ENCODE results near the gene HOMER2. TPM values are rescaled to one million over a fixed set of nuclear protein-coding genes. Genes with fewer than 3 reads are reported as not detected.

Gene HOMER2
- total and polyA plus RNA-seq, 2 of the 13 experiments (the other 11 are each of a cell fraction or from before 2014, with no cell fraction given): 12.9 to 14.1 TPM

- TF ChIP-seq GLI4 (CRISPR knock-in tag; IDR thresholded peaks at IDR 0.05; ENCODE audit: borderline replicate concordance): no peak
- TF ChIP-seq ZNF557 (CRISPR knock-in tag; IDR thresholded peaks at IDR 0.05): no peak
Measured at GRCh38 chr15:82858932-82859331, 93.6 kb downstream of the HOMER2 start (continued).

- POLR2A ChIA-PET: interaction anchor here (1.3 to 2.4 kb wide), 7 partner anchors 28 to 155 kb away, joined by 3 to 10 read pairs (median 6); partner anchors contain the start of gene C15orf40
- 0 out of 2 replicates have a peak, but pooled peaks have one; percentile 18 for TF ChIP-seq EHMT2 (IDR thresholded peaks at IDR 0.05; ENCODE audit: borderline replicate concordance, low read depth, low read length)
- no peak for TF ChIP-seq HMG20B (CRISPR knock-in tag; conservative IDR thresholded peaks at IDR 0.05)
- TF ChIP-seq PITX1 (CRISPR knock-in tag; IDR thresholded peaks at IDR 0.05): 0 out of 2 replicates have a peak, but pooled peaks have one; percentile 25
- TF ChIP-seq ZNF609 (CRISPR knock-in tag; IDR thresholded peaks at IDR 0.05; ENCODE audit: borderline replicate concordance): 0 out of 2 replicates have a peak, but pooled peaks have one; percentile 41
- TF ChIP-seq HDAC1 (CRISPR knock-in tag; IDR thresholded peaks at IDR 0.05): peak; percentile 45; the same call in 1 of the 2 replicates
- TF ChIP-seq TFAP4 (IDR thresholded peaks at IDR 0.05; ENCODE audit: borderline replicate concordance, low read depth): peak; percentile 95
Measured at GRCh38 chr15:82856397-82857170, 95.9 kb downstream of the HOMER2 start.

More at GRCh38 chr15:82856397-82857170, 95.9 kb downstream of the HOMER2 start:
- H3K27ac ChIP-seq (ENCODE audit: extremely low read length, insufficient read depth, low read length): peak overlapping the region; percentile 60
- WGBS (ENCODE audit: low lambda C conversion rate): 51% methylated on average over 8 of the region's 10 CpGs
- no peak for FAIRE-seq
- H3K79me2 ChIP-seq (ENCODE audit: insufficient read depth, low read length): no peaks in the 10 kb centered on the region
- H3K4me2 ChIP-seq (ENCODE audit: low read depth, low read length): peak overlapping the region; percentile 60
- H3K27me3 ChIP-seq (ENCODE audit: control insufficient read depth in 1 of 2, insufficient read depth in 2 of 2, low read length in 2 of 2): no peaks in the 10 kb centered on the region
- no peaks in the 10 kb centered on the region for H3K9me3 ChIP-seq (ENCODE audit: low read length)
- no peak overlapping the region for H2AFZ ChIP-seq (ENCODE audit: low read length)
- in situ Hi-C loops (cut with HindIII; ENCODE audit: extremely low pct_ligation_motif_present, low pct_unique_long_range_greater_than_20kb) (loop anchor here (5.0 to 10.0 kb wide), 2 partner anchors 61 to 128 kb away; partner anchors contain the start of gene RAMAC), intact Hi-C loops (cut with micrococcal nuclease; ENCODE audit: unreplicated experiment) (loop anchor here (5.0 kb wide), 2 partner anchors 61 to 131 kb away; partner anchors contain the start of gene RAMAC)
- H3K36me3 ChIP-seq (replicated peaks in 1 of 2; ENCODE audit: control insufficient read depth in 1 of 2, insufficient read depth in 2 of 2, low read length in 2 of 2): no peaks in the 10 kb centered on the region
- H3K4me1 ChIP-seq (ENCODE audit: insufficient read depth, low read length): peaks cover 23% of the 10 kb centered on the region
- peak overlapping the region; percentile 44; the same call in 1 of the 2 replicates for H3K9ac ChIP-seq (ENCODE audit: insufficient read depth, low read depth, low read length)
- CTCF ChIA-PET (ENCODE audit: low intra/inter-chr PET ratio, low total read pairs): no interaction called here
- BruUV-seq (replicated peaks): TSS peak; percentile 97
- DNase-seq (ENCODE audit: low spot score): peak; percentile 96
- no peak overlapping the region for H3K4me3 ChIP-seq (replicated peaks in 1 of 3; ENCODE audit: insufficient read depth in 1 of 3, low read depth in 2 of 3, low read length in 3 of 3)
- peak; percentile 98 for ATAC-seq
- no peaks in the 10 kb centered on the region for H4K20me1 ChIP-seq (ENCODE audit: insufficient read depth, low read length)
